WERI-Rb-1 (cell line): ENCODE data around the gene SNAPC1.

Source experiments
- DNase-seq: peaks from one replicate; pipeline ENCODE4 v3.0.0-alpha.2; 2020
- H3K27ac ChIP-seq: fragments of 250-450 bp; sonication (Bioruptor Pico); 2 replicates; pipeline ENCODE4 v1.5.1; 2020; ENCODE audit warnings: mild to moderate bottlenecking, moderate library complexity
- H3K27me3 ChIP-seq: fragments of 250-450 bp; sonication (Bioruptor Pico); 2 replicates; pipeline ENCODE4 v1.5.1; 2021; ENCODE audit warnings: mild to moderate bottlenecking, low read depth, moderate library complexity; ENCODE audit not compliant: insufficient read depth, severe bottlenecking
- H3K36me3 ChIP-seq: fragments of 250-450 bp; sonication (Bioruptor Pico); 2 replicates; pipeline ENCODE4 v1.5.1; 2020; ENCODE audit warnings: mild to moderate bottlenecking, moderate library complexity
- H3K4me3 ChIP-seq: 2 replicates; pipeline ENCODE4 v1.5.1; 2011; ENCODE audit warnings: low read depth, mild to moderate bottlenecking, control low read depth, low read length
- H3K9me3 ChIP-seq: fragments of 250-450 bp; sonication (Bioruptor Pico); 2 replicates; pipeline ENCODE4 v1.5.1; 2021; ENCODE audit warnings: mild to moderate bottlenecking, moderate library complexity; ENCODE audit not compliant: severe bottlenecking
- CTCF ChIP-seq: IDR thresholded peaks from 2 replicates; pipeline ENCODE4 v1.5.1; 2011; ENCODE audit warnings: low read depth, mild to moderate bottlenecking, control low read depth, inconsistent platforms, low read length

The SNAPC1 gene

GRCh38 chr14:61768240-61768639 is 6.0 kb downstream of the SNAPC1 start:
- no peak overlapping the region for H3K27ac ChIP-seq
- no peak for TF ChIP-seq CTCF
- H3K9me3 ChIP-seq = no peaks in the 10 kb centered on the region
- no peaks in the 10 kb centered on the region for H3K27me3 ChIP-seq
- no peak overlapping the region for H3K4me3 ChIP-seq
- no peak for DNase-seq
- H3K36me3 ChIP-seq = peaks cover 21% of the 10 kb centered on the region

GRCh38 chr14:61769893-61770292 is 7.7 kb downstream of the SNAPC1 start:
- H3K27ac ChIP-seq = no peak overlapping the region
- DNase-seq = no peak
- TF ChIP-seq CTCF = no peak
- no peak overlapping the region for H3K4me3 ChIP-seq
- H3K9me3 ChIP-seq = no peaks in the 10 kb centered on the region
- H3K36me3 ChIP-seq = peaks cover 21% of the 10 kb centered on the region
- no peaks in the 10 kb centered on the region for H3K27me3 ChIP-seq

- no peak for TF ChIP-seq CTCF
- no peaks in the 10 kb centered on the region for H3K9me3 ChIP-seq
- H3K27ac ChIP-seq = no peak overlapping the region
- H3K4me3 ChIP-seq = no peak overlapping the region
- DNase-seq = no peak
- no peaks in the 10 kb centered on the region for H3K27me3 ChIP-seq
- H3K36me3 ChIP-seq = peaks cover 20% of the 10 kb centered on the region
Measured at GRCh38 chr14:61774861-61775260, 12.6 kb downstream of the SNAPC1 start.

- TF ChIP-seq CTCF = no peak
Measured at GRCh38 chr14:61780125-61780524, 17.9 kb downstream of the SNAPC1 start.

GRCh38 chr14:61797309-61797708 is 35.1 kb downstream of the SNAPC1 start:
- Histone ChIP-seq H3K9me3 (no peaks in the 10 kb centered on the region), H3K27ac (no peak overlapping the region), H3K36me3 (no peaks in the 10 kb centered on the region; the same call in 1 of the 2 replicates), H3K4me3 (no peak overlapping the region), H3K27me3 (no peaks in the 10 kb centered on the region)
- DNase-seq = no peak
- no peak for TF ChIP-seq CTCF

More at GRCh38 chr14:61780125-61780524, 17.9 kb downstream of the SNAPC1 start:
- H3K27ac ChIP-seq = no peak overlapping the region
- no peak overlapping the region for H3K4me3 ChIP-seq
- peaks cover 36% of the 10 kb centered on the region for H3K36me3 ChIP-seq
- no peaks in the 10 kb centered on the region for H3K27me3 ChIP-seq
- no peak for DNase-seq
- no peaks in the 10 kb centered on the region for H3K9me3 ChIP-seq

- Histone ChIP-seq H3K4me3 (no peak overlapping the region), H3K27me3 (no peaks in the 10 kb centered on the region), H3K9me3 (no peaks in the 10 kb centered on the region), H3K36me3 (no peaks in the 10 kb centered on the region), H3K27ac (no peak overlapping the region)
- DNase-seq = no peak
- TF ChIP-seq CTCF = no peak
Measured at GRCh38 chr14:61802010-61802568, 39.9 kb downstream of the SNAPC1 start.
